PC-9 (cell line): Measurements from ENCODE around the gene VPS8. TPM values are rescaled to one million over a fixed set of nuclear protein-coding genes. Genes with fewer than 3 reads are reported as not detected.

Experiments used
- BruUV-seq: library from RNA; stranded (reverse); fragments of 400-500 nt; replicated peaks from 2 replicates; lab custom pipeline; 2021; lab: Mats Ljungman, UMichigan
- CTCF ChIA-PET: fragments of 300-600 bp; sonication (Branson Sonifier 250); formaldehyde crosslinking; loops from one replicate; lab custom pipeline; 2022; ENCODE audit warnings: antibody characterized with exemption; lab: Charles Lee
- POLR2A ChIA-PET: fragments of 300-600 bp; sonication (Branson Sonifier 250); formaldehyde crosslinking; loops from one replicate; lab custom pipeline; 2022; ENCODE audit warnings: antibody characterized with exemption; ENCODE audit not compliant: unreplicated experiment; lab: Charles Lee
- DNase-seq, 2 experiments: peaks; one replicate each; pipeline versions ENCODE4 v3.0.0 to v3.0.0-alpha.2; 2015 to 2022; ENCODE audit warnings: mixed read lengths in 1 of 2
- H2AFZ ChIP-seq: fragments of 200-600 bp; sonication (generic); 2 replicates; pipeline ENCODE4 v1.8.1; 2017; ENCODE audit warnings: antibody characterized with exemption
- H3F3A ChIP-seq: fragments of 200-600 bp; sonication (generic); 2 replicates; pipeline ENCODE4 v1.8.1; 2017; ENCODE audit warnings: antibody characterized with exemption, mild to moderate bottlenecking, low read depth; ENCODE audit not compliant: insufficient read depth
- H3K27ac ChIP-seq: fragments of 200-600 bp; sonication (generic); 2 replicates; pipeline ENCODE4 v1.6.1; 2016; ENCODE audit warnings: mixed run types
- H3K27me3 ChIP-seq: fragments of 200-600 bp; sonication (generic); 2 replicates; pipeline ENCODE4 v1.6.1; 2016; ENCODE audit warnings: low read depth, mixed run types; ENCODE audit not compliant: insufficient read depth
- H3K36me3 ChIP-seq: fragments of 200-600 bp; sonication (generic); 2 replicates; pipeline ENCODE4 v1.6.1; 2016; ENCODE audit warnings: low read depth, mixed run types
- H3K4me1 ChIP-seq: fragments of 200-600 bp; sonication (generic); replicated peaks from 2 replicates; pipeline ENCODE4 v1.6.1; 2016; ENCODE audit warnings: mixed run types; ENCODE audit not compliant: insufficient read depth
- H3K4me2 ChIP-seq: fragments of 200-600 bp; sonication (generic); 2 replicates; pipeline ENCODE4 v1.6.1; 2017; ENCODE audit warnings: mixed run types
- H3K4me3 ChIP-seq: fragments of 200-600 bp; sonication (generic); 2 replicates; pipeline ENCODE4 v1.6.1; 2016; ENCODE audit warnings: mixed run types
- H3K79me2 ChIP-seq: fragments of 200-600 bp; sonication (generic); 2 replicates; pipeline ENCODE4 v1.6.1; 2017; ENCODE audit warnings: low read depth, mixed run types
- H3K9me2 ChIP-seq: fragments of 200-600 bp; sonication (generic); 2 replicates; pipeline ENCODE4 v1.8.1; 2017; ENCODE audit warnings: mild to moderate bottlenecking; ENCODE audit not compliant: insufficient read depth
- H3K9me3 ChIP-seq: fragments of 200-600 bp; sonication (generic); 2 replicates; pipeline ENCODE4 v1.8.1; 2016; ENCODE audit warnings: low read depth; ENCODE audit not compliant: insufficient read depth
- H4K20me1 ChIP-seq: fragments of 200-600 bp; sonication (generic); 2 replicates; pipeline ENCODE4 v1.8.1; 2017; ENCODE audit not compliant: insufficient read depth
- CTCF ChIP-seq: fragments of 200-600 bp; sonication (generic); conservative IDR thresholded peaks from 2 replicates; pipeline ENCODE4 v1.6.1; 2017; ENCODE audit warnings: mixed run types, antibody characterized with exemption, mild to moderate bottlenecking, moderate library complexity
- EZH2 ChIP-seq: fragments of 200-600 bp; sonication (generic); IDR thresholded peaks from 2 replicates; pipeline ENCODE4 v1.8.0; 2017; ENCODE audit warnings: antibody characterized with exemption, low read depth
- intact Hi-C: fragments of 100-400 bp; cut with micrococcal nuclease; formaldehyde crosslinking; loops from one replicate; pipeline ENCODE4 v1.10.0; 2022; ENCODE audit not compliant: unreplicated experiment
- total RNA-seq: library from RNA; stranded (reverse); gene quantifications from 2 replicates; pipeline ENCODE4 v1.2.3, GENCODE V29; 2021

VPS8 gene
- total RNA-seq, 1 experiment from 2014 or later = 80.8 TPM

GRCh38 chr3:185067173-185067572 is 255.2 kb downstream of the VPS8 start:
- H3K4me3 ChIP-seq = no peak overlapping the region
- H3K4me1 ChIP-seq = no peaks in the 10 kb centered on the region
- peaks cover 15% of the 10 kb centered on the region; the same call in 1 of the 2 replicates for H3K27me3 ChIP-seq
- TF ChIP-seq EZH2 (no peak), CTCF (no peak)
- CTCF ChIA-PET = no interaction called here
- peak in 1 of 2 experiments; percentile 16 for DNase-seq
- POLR2A ChIA-PET = no interaction called here
- H3F3A ChIP-seq = no peaks in the 10 kb centered on the region
- H3K27ac ChIP-seq = no peak overlapping the region
- no peak overlapping the region for H2AFZ ChIP-seq
- no peaks in the 10 kb centered on the region for H3K9me3 ChIP-seq
- no peaks in the 10 kb centered on the region for H3K9me2 ChIP-seq
- intact Hi-C loops = no loop called here
- no peaks in the 10 kb centered on the region for H4K20me1 ChIP-seq
- no peak overlapping the region for H3K4me2 ChIP-seq
- no peaks in the 10 kb centered on the region for H3K79me2 ChIP-seq
- no peaks in the 10 kb centered on the region for H3K36me3 ChIP-seq
- no TSS peak for BruUV-seq

GRCh38 chr3:185069037-185070030 is 257.4 kb downstream of the VPS8 start:
- TF ChIP-seq CTCF = no peak
- TF ChIP-seq EZH2 = no peak
- Histone ChIP-seq H3K36me3 (no peaks in the 10 kb centered on the region), H3K9me3 (no peaks in the 10 kb centered on the region), H3K4me1 (no peaks in the 10 kb centered on the region), H3K27ac (no peak overlapping the region), H3K4me2 (no peak overlapping the region), H3K79me2 (no peaks in the 10 kb centered on the region), H3K27me3 (peaks cover 33% of the 10 kb centered on the region), H2AFZ (no peak overlapping the region), H3F3A (no peaks in the 10 kb centered on the region), H4K20me1 (no peaks in the 10 kb centered on the region), H3K9me2 (no peaks in the 10 kb centered on the region), H3K4me3 (no peak overlapping the region)
- ChIA-PET POLR2A (interaction anchor here (1.0 kb wide), 1 partner anchor 231 kb away, joined by 4 read pairs; no protein-coding TSS in a partner anchor), CTCF (interaction anchor here (0.7 kb wide), 1 partner anchor 108 kb away, joined by 3 read pairs; no protein-coding TSS in a partner anchor)
- no TSS peak for BruUV-seq
- DNase-seq = no peak
- intact Hi-C loops = no loop called here

- Histone ChIP-seq H3K27ac (no peak overlapping the region), H3K27me3 (peaks cover 41% of the 10 kb centered on the region), H3F3A (no peaks in the 10 kb centered on the region), H3K4me1 (no peaks in the 10 kb centered on the region), H3K4me3 (no peak overlapping the region), H3K9me3 (no peaks in the 10 kb centered on the region), H3K36me3 (no peaks in the 10 kb centered on the region), H3K9me2 (no peaks in the 10 kb centered on the region), H3K79me2 (no peaks in the 10 kb centered on the region), H2AFZ (no peak overlapping the region), H3K4me2 (no peak overlapping the region), H4K20me1 (no peaks in the 10 kb centered on the region)
- CTCF ChIA-PET = interaction anchor here (0.7 kb wide), 1 partner anchor 107 kb away, joined by 3 read pairs; no protein-coding TSS in a partner anchor
- BruUV-seq = no TSS peak
- intact Hi-C loops = no loop called here
- TF ChIP-seq EZH2 = no peak
- TF ChIP-seq CTCF = peak; percentile 39; the same call in 1 of the 2 replicates
- POLR2A ChIA-PET = interaction anchor here (0.6 to 1.0 kb wide), 2 partner anchors 58 to 233 kb away, joined by 3 to 4 read pairs; no protein-coding TSS in a partner anchor
- DNase-seq = peak in 1 of 2 experiments; percentile 15
Observed at GRCh38 chr3:185070491-185071286, 258.7 kb downstream of the VPS8 start.
